ENCODE results near the gene PRKCA. TPM values are rescaled to one million over a fixed set of nuclear protein-coding genes. Genes with fewer than 3 reads are reported as not detected.

PRKCA gene
- total RNA-seq, 6 experiments from 2014 or later, result 81.2 to 106 (median 92.9) TPM

DNA sequence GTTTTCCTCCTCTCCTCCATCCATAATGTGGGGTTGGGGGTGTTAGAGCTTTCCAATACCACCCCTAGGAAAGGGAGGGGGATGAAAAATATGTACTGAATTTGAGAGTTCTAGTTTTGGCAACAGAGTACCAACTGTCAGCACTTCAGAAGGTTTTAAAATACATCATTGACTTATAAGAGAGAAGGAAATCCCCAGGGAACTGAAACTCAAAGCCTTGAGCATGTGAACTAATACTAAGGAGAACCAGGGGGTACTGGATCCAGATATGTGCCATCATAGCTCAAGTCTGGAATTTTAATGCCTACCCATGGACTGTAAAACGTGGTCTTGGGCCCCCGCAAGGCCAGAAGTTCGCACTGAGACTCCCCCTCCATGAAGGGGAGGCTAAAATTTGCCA, 548.3 kb downstream of the PRKCA start:
- no peak for DNase-seq
- Mint-ChIP-seq H3K4me3 (no peak overlapping the region), H3K27me3 (ENCODE audit: insufficient read depth) (peaks cover 6% of the 10 kb centered on the region), H3K36me3 (ENCODE audit: low read depth) (no peaks in the 10 kb centered on the region), H3K9me3 (peaks cover 8% of the 10 kb centered on the region; the same call in 1 of the 2 replicates), H3K27ac (no peak overlapping the region), H3K4me1 (ENCODE audit: low read depth) (no peaks in the 10 kb centered on the region)
- no peak for TF ChIP-seq CTCF (IDR thresholded peaks at IDR 0.05)

GRCh38 chr17:66855204-66855603, 552.8 kb downstream of the PRKCA start:
- no peaks in the 10 kb centered on the region for H3K36me3 Mint-ChIP-seq (ENCODE audit: low read depth)
- H3K4me1 Mint-ChIP-seq (ENCODE audit: low read depth), result no peaks in the 10 kb centered on the region
- no peak for DNase-seq
- no peak overlapping the region for H3K27ac Mint-ChIP-seq
- H3K9me3 Mint-ChIP-seq, result peaks cover 8% of the 10 kb centered on the region; the same call in 1 of the 2 replicates
- no peak overlapping the region for H3K4me3 Mint-ChIP-seq
- TF ChIP-seq CTCF (IDR thresholded peaks at IDR 0.05), result peak; percentile 76
- H3K27me3 Mint-ChIP-seq (ENCODE audit: insufficient read depth), result peaks cover 9% of the 10 kb centered on the region

GRCh38 chr17:66858226-66859083, 556.0 kb downstream of the PRKCA start:
- no peak for DNase-seq
- no peak for TF ChIP-seq CTCF (IDR thresholded peaks at IDR 0.05)
- Mint-ChIP-seq H3K27ac (no peak overlapping the region), H3K27me3 (ENCODE audit: insufficient read depth) (peaks cover 15% of the 10 kb centered on the region), H3K4me3 (no peak overlapping the region), H3K36me3 (ENCODE audit: low read depth) (no peaks in the 10 kb centered on the region), H3K4me1 (ENCODE audit: low read depth) (no peaks in the 10 kb centered on the region), H3K9me3 (peaks cover 8% of the 10 kb centered on the region; the same call in 1 of the 2 replicates)

GRCh38 chr17:66859353-66859752, 556.9 kb downstream of the PRKCA start:
- H3K4me1 Mint-ChIP-seq (ENCODE audit: low read depth), result no peaks in the 10 kb centered on the region
- H3K27ac Mint-ChIP-seq, result no peak overlapping the region
- H3K36me3 Mint-ChIP-seq (ENCODE audit: low read depth), result no peaks in the 10 kb centered on the region
- DNase-seq, result no peak
- peaks cover 8% of the 10 kb centered on the region; the same call in 1 of the 2 replicates for H3K9me3 Mint-ChIP-seq
- H3K27me3 Mint-ChIP-seq (ENCODE audit: insufficient read depth), result peaks cover 15% of the 10 kb centered on the region
- no peak overlapping the region for H3K4me3 Mint-ChIP-seq
- TF ChIP-seq CTCF (IDR thresholded peaks at IDR 0.05), result no peak

GRCh38 chr17:66860204-66860603, 557.8 kb downstream of the PRKCA start:
- Mint-ChIP-seq H3K4me1 (ENCODE audit: low read depth) (no peaks in the 10 kb centered on the region), H3K4me3 (no peak overlapping the region), H3K27ac (no peak overlapping the region), H3K36me3 (ENCODE audit: low read depth) (no peaks in the 10 kb centered on the region), H3K27me3 (ENCODE audit: insufficient read depth) (peaks cover 15% of the 10 kb centered on the region), H3K9me3 (peaks cover under 1% of the 10 kb centered on the region; the same call in 1 of the 2 replicates)
- DNase-seq, result no peak
- TF ChIP-seq CTCF (IDR thresholded peaks at IDR 0.05), result no peak

Small RNAs within 50 kb of the gene (microRNA-seq; reads per million reads assigned to microRNA genes)
- gene MIR634, result not detected

Other genes starting within 250 kb of the PRKCA start
- 1 to 10 TPM; 5.3 to 7.7 (median 6.9) TPM for gene CEP112, start 110.5 kb upstream of the PRKCA start, total RNA-seq (2021; fragmentation: NEBNext Ultra II Directional; extraction: Animal tissue kit (Norgen Biotek cat#: 25700))
- gene APOH, start 73.2 kb upstream of the PRKCA start, total RNA-seq (2021; fragmentation: NEBNext Ultra II Directional; extraction: Animal tissue kit (Norgen Biotek cat#: 25700)), result not detected

Data from HFFc6 (cell line).